ENCODE measurements around the gene RAB33B.
"Not testable (repeated sequence)": the region's sequence is repeated elsewhere in the genome, so short reads cannot be mapped to it uniquely, and the experiment has no call there.

Gene RAB33B

DNA sequence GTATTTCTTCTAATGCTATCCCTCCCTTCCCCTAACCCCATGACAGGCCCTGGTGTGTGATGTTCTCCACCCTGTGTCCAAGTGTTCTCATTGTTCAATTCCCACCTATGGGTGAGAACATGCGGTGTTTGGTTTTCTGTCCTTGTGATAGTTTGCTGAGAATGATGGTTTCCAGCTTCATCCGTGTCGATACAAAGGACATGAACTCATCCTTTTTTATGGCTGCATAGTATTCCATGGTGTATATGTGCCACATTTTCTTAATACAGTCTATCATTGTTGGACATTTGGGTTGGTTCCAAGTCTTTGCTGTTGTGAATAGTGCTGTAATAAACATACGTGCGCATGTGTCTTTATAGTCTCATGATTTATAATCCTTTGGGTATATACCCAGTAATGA is 10.6 kb downstream of the RAB33B start:
- not testable (repeated sequence) for DNase-seq (ENCODE audit: low spot score)

DNA sequence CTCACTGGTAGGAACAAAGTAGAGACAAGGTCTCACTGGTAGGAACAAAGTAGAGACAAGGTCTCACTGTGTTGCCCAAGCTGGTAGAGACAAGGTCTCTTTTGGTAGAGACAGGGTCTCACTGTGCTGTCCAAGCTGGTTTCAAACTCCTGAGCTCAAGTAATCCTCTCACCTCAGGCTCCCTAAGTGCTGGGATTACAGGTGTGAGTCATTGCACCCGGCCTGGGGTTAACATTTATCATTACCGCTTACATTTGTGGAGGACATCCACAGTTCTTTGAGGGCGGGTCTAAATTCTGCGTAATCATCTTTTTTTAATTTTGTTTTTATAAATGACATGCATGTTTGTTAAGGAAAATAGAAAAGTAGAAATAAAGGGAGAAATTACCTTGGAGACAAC is 12.0 kb downstream of the RAB33B start:
- DNase-seq (ENCODE audit: low spot score): no peak

DNA sequence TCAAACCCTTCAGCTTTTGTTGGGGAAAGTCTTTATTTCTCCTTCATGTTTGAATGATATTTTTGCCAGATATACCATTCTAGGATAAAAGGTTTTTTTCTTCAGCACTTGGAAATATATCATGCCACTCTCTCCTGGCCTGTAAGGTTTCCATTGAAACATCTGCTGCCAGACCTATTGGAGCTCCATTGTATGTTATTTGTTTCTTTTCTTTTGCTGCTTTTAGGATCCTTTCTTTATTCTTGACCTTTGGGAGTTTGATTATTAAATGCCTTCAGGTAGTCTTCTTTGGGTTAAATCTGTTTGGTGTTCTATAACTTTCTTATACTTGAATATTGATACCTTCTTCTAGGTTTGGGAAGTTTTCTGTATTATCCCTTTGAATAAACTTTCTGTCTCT is 14.8 kb downstream of the RAB33B start:
- not testable (repeated sequence) for DNase-seq (ENCODE audit: low spot score)

DNA sequence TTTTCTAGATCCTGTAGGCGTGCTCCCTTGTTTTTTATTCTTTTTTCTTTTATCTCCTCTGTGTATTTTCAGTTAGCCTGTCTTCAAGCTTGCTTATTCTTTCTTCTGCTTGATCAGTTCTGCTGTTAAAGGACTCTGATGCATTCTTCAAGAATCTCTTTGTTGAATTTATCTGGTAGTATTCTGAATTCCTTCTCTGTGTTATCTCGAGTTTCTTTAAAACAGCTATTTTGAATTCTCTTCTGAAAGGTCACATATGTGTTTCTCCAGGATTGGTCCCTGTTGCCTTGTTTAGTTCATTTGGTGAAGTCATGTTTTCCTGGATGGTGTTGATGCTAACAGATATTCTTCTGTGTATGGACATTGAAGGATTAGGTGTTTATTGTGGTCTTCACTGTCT is 15.3 kb downstream of the RAB33B start:
- DNase-seq (ENCODE audit: low spot score): no peak

DNA sequence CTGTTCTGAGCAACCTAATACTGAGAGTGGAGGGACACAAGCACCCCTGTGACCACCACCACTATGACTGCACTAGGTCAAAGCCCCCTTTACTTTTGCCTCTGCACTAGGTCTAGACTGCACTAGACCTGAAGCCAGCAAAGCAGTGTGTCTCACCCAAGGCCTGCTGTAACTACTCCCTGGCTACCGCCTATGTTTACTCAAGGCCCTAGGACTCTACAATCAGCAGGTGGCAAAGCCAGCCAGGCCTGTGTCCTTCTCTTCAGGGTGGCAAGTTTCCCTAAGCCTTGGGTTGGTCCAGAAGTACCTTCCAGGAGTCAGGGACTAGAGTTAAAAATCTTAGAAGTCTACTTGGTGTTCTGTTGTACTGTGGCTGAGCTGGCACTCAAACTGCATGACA is 15.9 kb downstream of the RAB33B start:
- DNase-seq (ENCODE audit: low spot score): no peak

DNA sequence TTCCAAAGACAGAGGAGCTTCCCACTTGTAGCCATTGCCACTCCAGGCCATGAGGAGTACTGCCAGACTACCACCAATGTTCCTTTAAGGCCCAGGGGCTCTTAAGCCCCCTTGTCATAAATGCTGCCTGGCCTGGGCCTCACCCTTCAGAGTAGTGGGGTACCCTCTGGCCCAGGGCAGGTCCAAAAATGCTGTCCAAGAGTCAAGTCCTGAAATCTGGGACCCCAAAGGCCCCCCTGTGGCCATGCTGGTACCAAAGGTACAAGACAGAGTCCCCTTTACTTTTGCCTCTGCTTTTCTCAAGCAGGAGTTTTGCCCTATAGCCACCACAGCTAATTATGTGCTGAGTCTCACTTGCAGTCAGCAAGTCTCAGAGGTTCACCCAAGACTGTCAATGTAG is 16.4 kb downstream of the RAB33B start:
- DNase-seq (ENCODE audit: low spot score): no peak

DNA sequence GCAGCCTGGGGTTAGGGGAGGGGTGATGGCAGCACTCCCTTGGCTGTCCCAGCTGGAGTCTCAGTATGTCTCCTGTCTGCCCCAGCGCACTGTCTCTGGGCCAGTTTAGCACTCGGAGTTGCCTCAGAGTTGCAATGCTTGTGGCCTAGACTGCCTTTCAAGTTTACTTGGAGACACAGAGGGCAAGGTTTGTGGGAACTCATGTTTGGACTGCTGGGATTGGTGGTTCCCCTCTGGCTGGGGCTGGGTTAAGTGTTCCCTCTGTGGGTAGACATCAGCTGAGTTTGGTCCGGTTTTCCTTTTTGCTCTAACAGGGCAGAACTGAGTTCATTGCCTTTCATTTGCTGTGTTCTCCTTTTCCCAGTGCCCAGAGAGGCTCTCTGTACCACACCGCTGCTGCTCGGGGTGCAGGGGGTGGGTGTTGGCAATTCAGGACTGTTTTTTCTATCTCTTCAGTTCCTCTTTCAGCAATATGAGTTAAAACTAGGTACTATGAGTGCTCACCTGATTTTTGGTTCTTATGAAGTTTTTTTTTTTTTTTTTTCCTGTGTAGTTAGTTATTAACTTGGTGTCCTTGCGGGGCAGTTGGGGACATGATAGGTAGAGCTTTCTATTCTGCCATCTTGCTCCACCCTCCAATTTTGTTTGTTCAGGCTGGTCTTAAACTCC is 17.2 kb downstream of the RAB33B start:
- no peak for DNase-seq (ENCODE audit: low spot score)

DNA sequence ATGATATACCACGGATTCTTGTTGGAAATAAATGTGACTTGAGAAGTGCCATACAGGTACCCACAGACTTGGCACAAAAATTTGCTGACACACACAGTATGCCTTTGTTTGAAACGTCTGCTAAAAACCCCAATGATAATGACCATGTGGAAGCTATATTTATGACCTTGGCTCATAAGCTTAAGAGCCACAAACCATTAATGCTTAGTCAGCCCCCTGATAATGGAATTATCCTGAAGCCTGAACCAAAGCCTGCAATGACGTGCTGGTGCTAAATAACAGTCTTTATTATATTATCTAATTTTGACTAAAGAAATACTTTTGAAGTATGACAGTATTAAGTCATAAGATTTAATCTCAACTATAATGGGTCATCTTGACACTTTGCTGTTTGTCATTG is 18.9 kb downstream of the RAB33B start:
- no peak for DNase-seq (ENCODE audit: low spot score)

DNA sequence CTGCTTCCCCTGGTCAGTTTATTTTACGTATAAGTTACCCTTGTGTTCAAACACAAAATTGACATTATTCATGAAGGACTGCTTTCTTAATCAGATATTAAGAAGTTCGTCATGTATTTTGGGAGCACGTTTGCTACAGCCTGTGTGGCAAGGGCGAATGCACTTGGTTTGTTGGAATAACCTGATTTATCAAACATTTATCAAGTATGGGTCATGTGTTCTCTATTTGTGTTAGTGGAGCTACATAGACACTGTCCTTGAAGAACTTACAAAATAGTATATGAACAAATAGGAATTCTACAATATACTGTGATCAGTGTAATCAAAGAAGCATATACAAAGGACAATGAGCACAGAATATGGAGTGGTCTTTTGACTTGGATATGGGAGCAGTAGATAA is 22.4 kb downstream of the RAB33B start:
- DNase-seq (ENCODE audit: low spot score): no peak

DNA sequence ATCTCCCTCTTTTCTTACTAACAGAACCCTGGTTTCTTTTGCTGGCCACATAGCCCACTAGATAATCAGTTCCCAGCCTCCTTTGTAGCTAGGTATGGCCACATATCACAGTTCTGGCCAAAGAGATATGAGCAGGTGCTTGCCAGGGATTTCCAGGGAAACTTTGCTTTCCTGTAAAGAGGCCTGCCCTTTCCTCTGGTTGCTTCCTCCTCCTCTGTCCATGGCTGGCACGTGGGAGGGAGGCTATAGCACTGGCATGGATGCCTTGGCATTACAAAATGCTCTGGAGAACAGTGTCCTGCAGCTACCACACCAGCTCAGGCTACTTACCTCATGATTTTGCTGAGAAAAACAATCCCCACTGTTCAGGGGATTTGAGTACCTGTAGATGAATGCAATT is 27.5 kb downstream of the RAB33B start:
- DNase-seq (ENCODE audit: low spot score): no peak

DNA sequence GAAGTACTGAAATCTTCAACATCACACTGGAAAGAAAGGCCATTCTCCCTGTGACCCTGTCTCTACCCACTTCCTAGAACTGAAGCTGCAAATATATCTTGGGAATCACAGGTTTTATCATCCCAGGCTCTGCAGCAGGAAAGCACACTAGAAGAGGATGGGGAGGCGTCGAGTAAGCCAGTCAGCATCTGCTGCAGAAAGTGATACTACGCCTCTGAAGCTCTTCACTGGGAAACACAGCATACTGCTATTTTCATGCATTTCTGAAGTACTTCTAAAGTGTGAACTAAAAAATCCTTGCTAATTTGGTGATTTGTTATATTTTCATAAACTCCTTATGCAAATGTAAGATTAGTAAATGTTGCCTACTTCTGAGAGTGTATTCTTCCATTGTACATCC is 29.1 kb downstream of the RAB33B start:
- no peak for DNase-seq (ENCODE audit: low spot score)

DNA sequence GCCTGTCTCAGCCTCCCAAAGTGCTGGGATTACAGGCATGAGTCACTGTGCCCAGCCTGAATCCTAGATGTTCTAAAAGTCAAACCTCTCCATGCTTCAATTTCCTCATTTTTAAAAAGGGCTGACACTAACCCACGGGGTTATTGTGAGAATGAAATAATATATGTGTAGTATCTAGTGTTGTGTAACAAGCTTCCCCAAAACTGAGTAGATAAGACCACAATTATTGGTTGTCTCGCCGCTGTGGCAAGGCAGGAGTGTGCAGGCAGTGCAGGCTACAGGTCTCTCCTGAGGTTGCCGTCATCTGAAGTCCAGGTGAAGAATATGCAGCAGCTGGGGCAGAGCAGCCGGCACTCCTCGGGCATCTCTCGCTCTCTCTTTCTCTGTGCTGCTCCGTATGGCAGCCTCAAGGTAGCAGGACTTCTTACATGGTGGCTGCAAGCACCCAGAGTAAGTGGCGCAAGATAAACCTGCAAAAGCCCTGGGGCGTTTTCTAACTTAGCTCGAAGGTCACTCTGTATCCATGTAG is 30.9 kb downstream of the RAB33B start:
- DNase-seq (ENCODE audit: low spot score): no peak

DNA sequence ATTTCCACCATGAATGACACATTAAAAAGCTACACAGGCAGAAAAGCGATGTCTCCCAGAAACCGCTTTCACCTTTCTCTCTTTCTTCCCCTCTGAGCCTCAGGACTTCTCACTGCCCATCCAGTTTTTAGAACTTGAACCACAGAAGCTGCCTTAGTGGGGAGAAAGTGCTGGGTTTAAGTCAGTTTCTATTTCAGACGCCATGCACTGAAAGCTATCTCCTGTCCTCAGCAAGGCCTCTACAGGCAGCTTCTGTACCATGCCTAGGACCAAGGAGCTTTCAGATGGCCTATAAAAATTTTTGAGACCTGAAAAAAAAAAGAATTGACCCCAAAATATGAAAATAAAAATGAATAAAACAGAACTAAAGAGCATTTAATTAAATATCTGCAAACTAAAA is 34.5 kb downstream of the RAB33B start:
- DNase-seq (ENCODE audit: low spot score): no peak

DNA sequence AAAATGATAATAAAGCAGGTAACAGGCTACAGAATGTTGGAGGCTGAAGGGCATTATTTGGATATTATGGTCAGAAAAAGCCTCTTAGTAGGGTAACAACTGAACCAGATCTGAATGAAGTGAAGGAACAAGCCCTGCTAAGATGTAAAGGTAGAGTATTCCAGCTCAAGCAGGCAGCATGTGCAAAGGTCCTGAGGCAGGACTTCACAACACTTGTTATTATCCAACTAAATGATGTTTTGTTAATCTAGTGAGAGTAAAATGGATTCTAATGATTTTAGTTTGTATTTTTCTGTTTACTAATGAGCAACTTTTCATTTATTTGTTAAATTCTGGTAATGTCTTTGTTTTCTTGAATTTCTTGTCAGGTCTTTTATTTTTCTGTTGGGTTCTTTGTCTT is 35.7 kb downstream of the RAB33B start:
- DNase-seq (ENCODE audit: low spot score): no peak

DNA sequence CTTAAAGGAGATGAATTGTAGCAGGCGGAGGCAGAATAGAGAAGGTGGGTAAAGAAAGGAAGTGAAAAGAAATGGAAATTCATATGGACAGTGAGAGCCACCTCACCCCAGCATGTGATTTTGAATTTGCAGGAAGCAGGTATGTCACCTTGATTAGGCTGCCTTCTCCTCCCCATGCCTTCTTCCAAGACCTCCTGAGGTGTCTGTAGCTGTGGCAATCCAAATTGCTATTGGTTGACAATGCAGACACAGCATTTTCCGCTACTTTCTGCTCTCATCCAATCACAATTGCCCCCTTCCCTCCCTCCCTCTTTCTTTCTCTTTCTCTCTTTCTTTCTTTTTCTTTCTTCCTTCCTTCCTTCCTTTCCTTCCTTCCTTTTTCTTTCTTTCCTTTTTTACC is 38.5 kb downstream of the RAB33B start:
- DNase-seq (ENCODE audit: low spot score): no peak

DNA sequence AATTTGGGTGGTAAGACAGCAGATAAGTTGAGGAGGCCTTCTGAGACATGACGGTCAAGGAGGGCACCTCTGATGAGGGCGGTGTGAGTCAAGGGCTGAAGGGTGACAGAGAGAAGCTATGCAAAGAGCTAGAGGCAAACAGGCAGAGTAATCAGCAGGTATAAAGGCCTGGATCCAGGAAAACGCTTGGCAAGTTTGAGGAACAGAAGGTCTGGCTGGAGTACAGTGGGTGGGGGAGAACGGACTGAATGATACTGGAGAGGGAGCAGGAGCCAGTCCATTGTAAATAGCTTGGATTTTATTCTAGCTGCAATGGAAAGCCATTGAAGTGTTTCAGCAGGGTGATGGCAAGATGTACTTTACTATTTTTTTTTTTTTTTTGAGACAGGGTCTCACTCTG is 39.3 kb downstream of the RAB33B start:
- no peak for DNase-seq (ENCODE audit: low spot score)

DNA sequence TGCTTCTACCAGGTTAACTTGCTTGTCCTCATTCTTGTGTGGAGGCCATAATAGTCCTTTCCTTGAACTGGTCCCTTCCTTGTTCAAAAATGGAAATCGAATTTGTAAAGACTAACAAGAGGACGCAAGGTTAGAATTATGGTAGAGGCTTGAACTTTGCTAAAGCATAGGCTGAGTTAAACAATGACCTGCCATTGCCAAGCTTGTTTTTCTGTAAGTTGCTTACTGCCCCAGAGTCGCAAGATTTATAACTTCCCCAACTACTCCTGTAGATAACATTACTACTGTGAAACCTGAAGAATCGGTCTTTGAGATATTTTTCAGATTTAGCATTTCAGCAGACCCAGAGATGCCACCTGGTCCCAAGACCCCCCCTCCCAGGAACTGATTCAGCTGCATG is 45.3 kb downstream of the RAB33B start:
- DNase-seq (ENCODE audit: low spot score): no peak

DNA sequence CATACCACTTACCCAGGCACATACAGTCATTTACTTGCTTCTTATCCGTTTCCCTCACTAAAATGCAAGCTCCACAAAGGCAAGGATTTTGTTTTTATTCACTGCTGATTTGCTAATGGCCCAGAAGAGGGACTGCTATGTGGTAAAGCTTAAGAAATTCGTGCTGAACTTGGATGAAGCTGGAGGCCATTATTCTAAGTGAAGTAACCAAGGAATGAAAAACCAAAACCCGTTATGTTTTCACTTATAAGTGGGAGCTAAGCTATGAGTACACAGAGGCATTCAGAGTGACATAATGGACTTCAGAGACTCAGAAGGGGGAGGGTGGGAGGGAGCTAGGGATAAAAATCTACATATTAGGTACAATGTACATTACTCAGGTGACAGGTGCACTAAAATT is 47.2 kb downstream of the RAB33B start:
- no peak for DNase-seq (ENCODE audit: low spot score)

DNA sequence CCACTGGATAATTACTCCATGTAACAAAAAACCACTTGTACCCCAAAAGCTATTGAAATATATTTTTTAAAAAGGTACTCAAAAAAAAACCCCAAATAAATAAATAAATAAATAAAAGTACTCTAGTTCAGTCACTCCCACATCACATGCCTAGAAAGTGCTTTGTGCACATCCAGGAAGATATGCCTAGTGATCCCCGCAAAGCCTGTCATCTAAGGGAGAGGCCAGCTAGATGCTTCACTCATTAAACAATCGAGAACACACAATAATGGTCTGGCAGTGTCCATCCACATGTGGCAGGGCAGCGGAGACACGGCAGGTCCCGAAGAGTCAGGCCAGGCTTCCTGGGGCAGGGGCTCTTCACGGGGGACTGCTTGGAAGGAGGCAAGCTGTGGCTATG is 47.6 kb downstream of the RAB33B start:
- no peak for DNase-seq (ENCODE audit: low spot score)

DNA sequence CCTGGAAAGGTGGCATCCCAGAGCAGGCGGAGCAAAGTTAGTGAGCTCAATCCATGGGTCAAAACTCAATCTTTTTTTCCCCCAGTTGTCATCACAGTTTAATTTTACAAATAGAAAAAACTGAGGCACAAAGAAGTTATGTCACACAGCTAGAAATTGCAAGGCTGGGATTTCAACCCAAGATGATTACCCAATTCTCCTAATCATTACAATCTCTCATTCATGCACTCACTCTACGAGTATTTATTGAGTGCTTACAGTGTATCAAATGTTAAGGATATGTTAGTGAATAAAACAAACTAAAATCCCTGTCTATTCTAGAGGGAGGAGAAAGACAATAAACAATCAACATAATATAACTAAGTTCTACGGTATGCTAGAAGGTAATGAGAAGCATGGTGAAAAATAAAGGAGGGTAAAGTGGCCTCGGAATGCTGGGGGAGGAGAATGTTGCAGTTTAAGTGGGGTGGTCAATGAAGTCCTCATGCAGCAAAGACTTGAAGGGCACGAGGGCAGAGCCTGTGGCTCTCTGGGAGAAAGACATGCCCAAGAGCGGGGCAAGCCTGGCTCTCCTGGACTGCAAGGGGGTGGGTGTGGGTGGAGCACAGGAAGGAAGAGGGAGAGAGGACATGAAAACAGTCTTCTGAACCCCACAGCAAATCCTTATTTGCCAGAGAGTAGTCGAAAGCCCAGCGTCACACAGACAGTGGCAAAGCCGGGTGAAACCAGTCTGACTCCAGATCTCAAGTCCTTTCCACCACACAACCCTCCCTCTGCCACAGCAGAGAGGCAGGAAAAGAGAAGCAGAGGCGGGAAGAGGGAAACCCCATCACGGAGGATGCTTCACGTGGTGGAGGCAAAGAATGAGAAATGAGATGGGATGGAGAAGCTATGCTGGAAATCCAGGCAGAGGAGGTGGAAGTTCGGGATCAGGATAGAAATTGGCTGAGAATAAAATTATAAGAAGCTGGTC is 48.3 kb downstream of the RAB33B start:
- DNase-seq (ENCODE audit: low spot score): no peak

DNA sequence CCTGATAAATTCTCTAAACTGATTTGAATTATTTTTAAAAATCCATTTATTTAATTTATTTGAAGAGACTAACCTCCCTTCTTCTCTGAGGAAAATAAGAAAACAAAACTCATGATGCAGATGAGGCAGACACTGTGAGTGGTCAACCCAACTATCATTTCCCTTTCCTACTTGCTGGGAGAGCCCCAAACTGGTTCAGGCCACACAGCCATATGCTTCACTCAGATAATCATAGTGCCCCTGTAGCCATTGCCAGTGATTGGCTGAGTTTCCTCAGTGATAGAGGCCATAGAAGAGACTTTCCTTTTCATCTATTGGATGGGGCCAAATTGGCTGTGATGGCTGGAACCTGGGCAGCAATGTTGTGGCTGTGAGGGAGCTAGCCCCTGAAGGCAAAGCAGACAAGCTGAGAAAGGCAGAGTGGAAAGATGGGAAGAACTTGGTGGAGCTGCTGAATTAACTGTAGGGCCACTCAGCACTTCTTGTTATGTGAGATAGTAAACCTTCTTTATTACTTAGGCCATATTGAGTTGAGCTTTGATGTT is 49.8 kb downstream of the RAB33B start:
- no peak for DNase-seq (ENCODE audit: low spot score)

DNA sequence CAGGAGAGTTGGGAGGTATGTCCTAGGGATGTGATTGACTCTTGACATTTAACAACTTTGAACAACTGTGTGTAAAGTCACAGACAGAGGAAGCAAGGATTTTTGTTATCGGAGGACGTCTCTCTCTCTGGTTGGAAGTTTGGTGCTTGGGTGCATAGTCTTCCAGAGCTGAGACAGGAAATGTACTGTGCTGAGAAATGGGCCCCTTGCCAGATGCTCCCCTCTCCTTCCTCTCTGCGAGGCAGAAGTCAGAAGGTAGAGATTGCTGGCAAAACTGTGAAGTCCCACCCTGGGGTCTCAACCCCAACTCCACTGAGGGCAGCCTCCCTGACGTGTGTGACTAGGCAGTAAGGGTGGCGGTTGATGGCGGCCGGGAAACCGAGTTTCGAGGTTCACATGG is 52.9 kb downstream of the RAB33B start:
- DNase-seq (ENCODE audit: low spot score): no peak
